PFSK-1 (cell line): ENCODE results near the gene IMPDH2.
A peak's percentile ranks its signal among the peaks of the same experiment; 100 is the strongest.

Source experiments
- FOXP2 ChIP-seq: optimal IDR thresholded peaks from 2 replicates; pipeline ENCODE3; 2011; ENCODE audit warnings: borderline replicate concordance, control low read depth, inconsistent platforms; ENCODE audit not compliant: insufficient read depth; ENCODE audit errors: extremely low read length, extremely low read depth
- POLR2AphosphoS5 ChIP-seq: IDR thresholded peaks from 2 replicates; pipeline ENCODE4 v1.6.1; 2012; ENCODE audit warnings: low read depth, mild to moderate bottlenecking, control low read depth, low read length, moderate library complexity
- REST ChIP-seq, 2 experiments: IDR thresholded peaks; 2 replicates each; pipeline versions ENCODE4 v1.6.1 to v1.8.0; 2011 to 2012; ENCODE audit warnings: low read depth in 2 of 2, low read length in 2 of 2, control low read depth in 1 of 2, inconsistent platforms in 1 of 2, mild to moderate bottlenecking in 1 of 2, moderate library complexity in 1 of 2; ENCODE audit not compliant: insufficient read depth in 1 of 2
- SIN3A ChIP-seq: IDR thresholded peaks from 2 replicates; pipeline ENCODE4 v1.6.1; 2012; ENCODE audit warnings: mild to moderate bottlenecking, low read length, moderate library complexity, borderline replicate concordance; ENCODE audit not compliant: insufficient read depth
- TAF1 ChIP-seq: IDR thresholded peaks from 2 replicates; pipeline ENCODE4 v1.6.1; 2012; ENCODE audit warnings: low read length, control low read depth, borderline replicate concordance; ENCODE audit not compliant: insufficient read depth

Gene IMPDH2

DNA sequence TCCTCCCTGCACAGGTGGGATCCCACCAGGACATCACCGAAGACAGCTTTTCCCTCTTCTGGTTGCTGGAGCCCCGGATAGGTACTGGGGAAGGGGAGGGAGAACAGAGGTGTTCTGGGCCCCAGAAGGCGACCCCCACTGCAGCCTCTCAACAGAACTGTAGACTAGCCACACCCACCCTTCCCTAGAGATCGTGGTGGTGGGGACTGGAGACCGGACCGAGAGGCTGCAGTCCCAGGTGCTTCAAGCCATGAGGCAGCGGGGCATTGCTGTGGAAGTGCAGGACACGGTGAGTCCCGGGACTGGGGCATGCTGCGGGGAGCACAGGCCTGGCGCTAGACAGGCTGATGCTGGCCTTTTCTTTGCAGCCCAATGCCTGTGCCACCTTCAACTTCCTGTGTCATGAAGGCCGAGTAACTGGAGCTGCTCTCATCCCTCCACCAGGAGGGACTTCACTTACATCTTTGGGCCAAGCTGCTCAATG lies 6.5 kb downstream of the IMPDH2 start:
- TF ChIP-seq SIN3A = no peak

- peak; percentile 71 for TF ChIP-seq POLR2AphosphoS5
- TF ChIP-seq TAF1 = no peak; the same call in 1 of the 2 replicates
- no peak for TF ChIP-seq FOXP2
- TF ChIP-seq REST (IDR thresholded peaks at IDR 0.05; ENCODE audit: insufficient read depth in 1 of 2, low read depth in 2 of 2, low read length in 2 of 2) = peak in 1 of 2 experiments; percentile 47; a peak in 1 of 4 replicates
- TF ChIP-seq SIN3A = peak; percentile 20; the same call in 1 of the 2 replicates
Observed at GRCh38 chr3:49021813-49022687, 7.1 kb downstream of the IMPDH2 start, which contains the start of gene NDUFAF3. Gene NDUFAF3, plus strand, starts transcription at chr3:49022121. Its CDS starts 24 bp downstream, at chr3:49022145.

- TF ChIP-seq POLR2AphosphoS5 (peak; percentile 96), TAF1 (peak; percentile 95), SIN3A (0 out of 2 replicates have a peak, but pooled peaks have one; percentile 30), REST (IDR thresholded peaks at IDR 0.05; ENCODE audit: insufficient read depth in 1 of 2, low read depth in 2 of 2, low read length in 2 of 2) (peak in 1 of 2 experiments; percentile 67; a peak in 2 of 4 replicates), FOXP2 (no peak)
Observed at GRCh38 chr3:49021213-49021812, 7.9 kb downstream of the IMPDH2 start.

- TF ChIP-seq SIN3A (no peak), FOXP2 (no peak), POLR2AphosphoS5 (no peak; the same call in 1 of the 2 replicates), REST (IDR thresholded peaks at IDR 0.05; ENCODE audit: insufficient read depth in 1 of 2, low read depth in 2 of 2, low read length in 2 of 2) (no peak), TAF1 (no peak)
Observed at GRCh38 chr3:49020330-49021212, 8.6 kb downstream of the IMPDH2 start.

DNA sequence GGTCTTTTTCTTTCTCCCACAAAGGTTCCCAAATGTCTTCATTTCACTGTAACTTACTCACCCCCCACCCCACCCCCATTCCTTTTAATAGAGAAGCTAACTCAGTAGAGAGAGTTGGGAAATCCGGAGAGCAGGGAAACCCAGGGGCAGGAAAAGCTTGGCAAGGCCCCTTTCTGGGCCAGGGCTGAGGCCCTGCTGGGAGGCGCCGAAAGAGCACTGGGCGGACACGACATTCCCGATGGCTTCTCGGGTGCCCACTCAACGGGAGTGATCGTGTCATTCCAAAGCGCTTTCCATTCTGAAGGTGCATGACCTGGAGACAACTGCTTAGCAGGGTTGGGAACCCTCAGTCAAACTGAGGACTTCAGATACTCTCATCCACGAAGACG lies 9.3 kb downstream of the IMPDH2 start:
- TF ChIP-seq TAF1 (no peak), POLR2AphosphoS5 (no peak), SIN3A (no peak), REST (IDR thresholded peaks at IDR 0.05; ENCODE audit: insufficient read depth in 1 of 2, low read depth in 2 of 2, low read length in 2 of 2) (no peak), FOXP2 (no peak)
